ENCODE measurements around the gene GLB1L2.
"Not testable (repeated sequence)": the region's sequence is repeated elsewhere in the genome, so short reads cannot be mapped to it uniquely, and the experiment has no call there.

The GLB1L2 gene

DNA sequence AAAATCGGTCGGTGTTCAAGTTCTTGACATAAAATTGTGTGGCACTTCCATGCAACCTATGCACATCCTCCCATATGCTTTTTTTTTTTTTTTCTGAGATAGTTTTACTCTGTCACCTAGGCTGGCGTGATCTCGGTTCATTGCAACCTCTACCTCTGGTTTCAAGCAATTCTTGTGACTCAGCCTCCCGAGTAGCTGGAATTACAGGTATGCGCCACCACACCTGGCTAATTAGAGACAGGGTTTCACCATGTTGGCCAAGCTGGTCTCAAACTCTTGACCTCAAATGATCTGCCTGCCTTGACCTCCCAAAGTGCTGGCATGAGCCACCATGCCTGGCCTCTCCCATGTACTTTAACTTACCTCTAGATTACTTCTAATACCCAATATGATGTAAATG lies 40.6 kb upstream of the GLB1L2 start:
- H3K9me3 ChIP-seq (ENCODE audit: control insufficient read depth, low read length): no peaks in the 10 kb centered on the region
- 88 to 90% methylated on average over 6 of the region's 6 CpGs for WGBS, 2 experiments (ENCODE audit: insufficient coverage in 2 of 2)
- no peak overlapping the region for H3K27ac ChIP-seq (ENCODE audit: low read depth, low read length, severe bottlenecking)
- no peak overlapping the region for H3K4me3 ChIP-seq (ENCODE audit: extremely low read depth, insufficient read depth, low read length, poor library complexity, severe bottlenecking)
- no peaks in the 10 kb centered on the region for H3K36me3 ChIP-seq (ENCODE audit: control insufficient read depth, insufficient read depth, low read length)
- H3K4me1 ChIP-seq (ENCODE audit: control insufficient read depth, insufficient read depth, low read length, poor library complexity, severe bottlenecking): no peaks in the 10 kb centered on the region

DNA sequence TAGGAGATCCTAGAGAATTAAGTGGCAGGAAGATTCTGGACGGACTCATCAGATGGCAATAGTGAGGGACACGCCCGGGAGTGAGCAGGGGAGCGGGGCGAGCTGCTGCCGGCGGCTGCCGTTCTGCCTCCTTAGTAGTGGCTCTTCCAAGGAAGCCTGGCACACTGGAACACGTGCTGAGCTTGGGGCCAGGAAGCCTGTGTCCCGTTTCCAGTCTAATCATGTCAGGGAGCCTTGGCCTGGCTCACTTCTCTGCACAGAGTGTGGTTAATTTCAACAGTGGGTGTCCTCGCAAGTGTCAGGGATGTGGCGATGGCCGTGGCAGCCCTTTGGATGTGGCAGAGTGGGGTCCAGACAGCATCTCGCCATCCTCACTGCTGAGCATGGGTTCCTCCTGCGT lies 39.1 kb upstream of the GLB1L2 start:
- WGBS, 2 experiments (ENCODE audit: insufficient coverage in 2 of 2): 82 to 87% methylated on average over 15 of the region's 15 CpGs
- no peak overlapping the region for H3K27ac ChIP-seq (ENCODE audit: low read depth, low read length, severe bottlenecking)
- no peaks in the 10 kb centered on the region for H3K4me1 ChIP-seq (ENCODE audit: control insufficient read depth, insufficient read depth, low read length, poor library complexity, severe bottlenecking)
- H3K4me3 ChIP-seq (ENCODE audit: extremely low read depth, insufficient read depth, low read length, poor library complexity, severe bottlenecking): no peak overlapping the region
- no peaks in the 10 kb centered on the region for H3K9me3 ChIP-seq (ENCODE audit: control insufficient read depth, low read length)
- H3K36me3 ChIP-seq (ENCODE audit: control insufficient read depth, insufficient read depth, low read length): no peaks in the 10 kb centered on the region

DNA sequence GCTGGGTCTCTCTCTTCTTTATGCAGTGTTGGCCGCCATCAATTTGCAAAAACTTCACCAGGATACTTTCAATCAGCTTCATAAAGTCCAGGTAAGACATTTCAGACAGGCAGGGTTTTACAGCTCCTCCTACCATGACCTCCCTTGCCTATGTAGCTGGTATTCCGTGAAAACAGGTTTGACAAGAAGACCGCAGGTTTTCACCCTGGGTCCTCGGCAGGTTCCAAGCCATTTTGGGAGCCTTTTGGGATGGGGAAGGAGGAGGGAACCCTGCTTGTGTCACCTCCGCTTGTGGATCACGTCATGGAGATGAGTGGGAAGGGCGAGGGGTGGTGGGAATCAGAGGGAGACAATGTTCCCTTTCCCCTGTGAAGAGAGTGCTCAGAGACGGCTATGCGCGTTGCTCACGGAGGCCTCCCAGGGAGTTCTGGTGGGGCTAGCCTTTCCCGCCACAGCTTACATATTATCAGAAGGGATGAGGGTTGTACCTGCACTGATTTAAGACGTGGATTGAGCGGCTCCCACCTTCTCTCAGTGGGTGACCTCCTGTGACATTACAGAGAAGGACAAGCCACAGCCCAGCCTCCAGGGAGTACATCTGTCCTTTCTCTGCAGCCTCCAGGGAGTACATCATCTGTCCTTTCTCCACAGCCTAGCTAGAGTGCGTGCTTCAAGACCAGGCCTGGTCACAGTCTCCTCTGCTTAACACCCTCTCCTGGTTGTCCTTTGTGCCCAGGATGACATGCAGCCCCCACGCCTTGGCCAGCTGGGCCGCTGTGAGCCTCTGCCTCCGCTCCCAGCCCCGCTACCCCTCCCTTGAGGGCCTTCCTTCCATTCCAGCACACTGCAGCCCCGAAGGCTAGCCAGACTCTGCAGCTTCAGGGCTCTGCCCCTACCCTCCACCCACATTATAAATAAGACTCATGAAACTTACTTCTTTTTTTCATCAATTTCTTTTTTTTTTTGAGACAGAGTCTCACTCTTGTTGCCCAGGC lies 38.4 kb upstream of the GLB1L2 start:
- no peaks in the 10 kb centered on the region for H3K36me3 ChIP-seq (ENCODE audit: control insufficient read depth, insufficient read depth, low read length)
- H3K9me3 ChIP-seq (ENCODE audit: control insufficient read depth, low read length): no peaks in the 10 kb centered on the region
- no peak overlapping the region for H3K4me3 ChIP-seq (ENCODE audit: extremely low read depth, insufficient read depth, low read length, poor library complexity, severe bottlenecking)
- no peak overlapping the region for H3K27ac ChIP-seq (ENCODE audit: low read depth, low read length, severe bottlenecking)
- H3K4me1 ChIP-seq (ENCODE audit: control insufficient read depth, insufficient read depth, low read length, poor library complexity, severe bottlenecking): no peaks in the 10 kb centered on the region
- WGBS, 2 experiments (ENCODE audit: insufficient coverage in 2 of 2): 93 to 94% methylated on average over 13 to 17 of the region's 20 CpGs

GRCh38 chr11:134294664-134295063 lies 37.1 kb upstream of the GLB1L2 start:
- H3K4me1 ChIP-seq (ENCODE audit: control insufficient read depth, insufficient read depth, low read length, poor library complexity, severe bottlenecking): no peaks in the 10 kb centered on the region
- no peak overlapping the region for H3K4me3 ChIP-seq (ENCODE audit: extremely low read depth, insufficient read depth, low read length, poor library complexity, severe bottlenecking)
- no peak overlapping the region for H3K27ac ChIP-seq (ENCODE audit: low read depth, low read length, severe bottlenecking)
- WGBS, 2 experiments (ENCODE audit: insufficient coverage in 2 of 2): 77 to 78% methylated on average over 9 of the region's 9 CpGs
- H3K9me3 ChIP-seq (ENCODE audit: control insufficient read depth, low read length): no peaks in the 10 kb centered on the region
- no peaks in the 10 kb centered on the region for H3K36me3 ChIP-seq (ENCODE audit: control insufficient read depth, insufficient read depth, low read length)

- Histone ChIP-seq H3K36me3 (ENCODE audit: control insufficient read depth, insufficient read depth, low read length) (no peaks in the 10 kb centered on the region), H3K4me3 (ENCODE audit: extremely low read depth, insufficient read depth, low read length, poor library complexity, severe bottlenecking) (no peak overlapping the region), H3K27ac (ENCODE audit: low read depth, low read length, severe bottlenecking) (no peak overlapping the region), H3K4me1 (ENCODE audit: control insufficient read depth, insufficient read depth, low read length, poor library complexity, severe bottlenecking) (no peaks in the 10 kb centered on the region), H3K9me3 (ENCODE audit: control insufficient read depth, low read length) (peaks cover 6% of the 10 kb centered on the region)
- 85 to 88% methylated on average over 12 of the region's 12 CpGs for WGBS, 2 experiments (ENCODE audit: insufficient coverage in 2 of 2)
Measured at GRCh38 chr11:134312223-134312622, 19.6 kb upstream of the GLB1L2 start.

- Histone ChIP-seq H3K9me3 (ENCODE audit: control insufficient read depth, low read length) (peaks cover 6% of the 10 kb centered on the region), H3K27ac (ENCODE audit: low read depth, low read length, severe bottlenecking) (no peak overlapping the region), H3K4me1 (ENCODE audit: control insufficient read depth, insufficient read depth, low read length, poor library complexity, severe bottlenecking) (no peaks in the 10 kb centered on the region), H3K4me3 (ENCODE audit: extremely low read depth, insufficient read depth, low read length, poor library complexity, severe bottlenecking) (no peak overlapping the region), H3K36me3 (ENCODE audit: control insufficient read depth, insufficient read depth, low read length) (no peaks in the 10 kb centered on the region)
- WGBS, 2 experiments (ENCODE audit: insufficient coverage in 2 of 2): 93 to 94% methylated on average over 3 to 5 of the region's 5 CpGs
Measured at GRCh38 chr11:134312807-134313206, 19.0 kb upstream of the GLB1L2 start.

GRCh38 chr11:134313379-134313778 lies 18.4 kb upstream of the GLB1L2 start:
- WGBS, 2 experiments (ENCODE audit: insufficient coverage in 2 of 2): 87 to 95% methylated on average over 10 of the region's 10 CpGs
- no peaks in the 10 kb centered on the region for H3K36me3 ChIP-seq (ENCODE audit: control insufficient read depth, insufficient read depth, low read length)
- no peak overlapping the region for H3K27ac ChIP-seq (ENCODE audit: low read depth, low read length, severe bottlenecking)
- peaks cover 6% of the 10 kb centered on the region for H3K9me3 ChIP-seq (ENCODE audit: control insufficient read depth, low read length)
- H3K4me1 ChIP-seq (ENCODE audit: control insufficient read depth, insufficient read depth, low read length, poor library complexity, severe bottlenecking): no peaks in the 10 kb centered on the region
- H3K4me3 ChIP-seq (ENCODE audit: extremely low read depth, insufficient read depth, low read length, poor library complexity, severe bottlenecking): no peak overlapping the region

DNA sequence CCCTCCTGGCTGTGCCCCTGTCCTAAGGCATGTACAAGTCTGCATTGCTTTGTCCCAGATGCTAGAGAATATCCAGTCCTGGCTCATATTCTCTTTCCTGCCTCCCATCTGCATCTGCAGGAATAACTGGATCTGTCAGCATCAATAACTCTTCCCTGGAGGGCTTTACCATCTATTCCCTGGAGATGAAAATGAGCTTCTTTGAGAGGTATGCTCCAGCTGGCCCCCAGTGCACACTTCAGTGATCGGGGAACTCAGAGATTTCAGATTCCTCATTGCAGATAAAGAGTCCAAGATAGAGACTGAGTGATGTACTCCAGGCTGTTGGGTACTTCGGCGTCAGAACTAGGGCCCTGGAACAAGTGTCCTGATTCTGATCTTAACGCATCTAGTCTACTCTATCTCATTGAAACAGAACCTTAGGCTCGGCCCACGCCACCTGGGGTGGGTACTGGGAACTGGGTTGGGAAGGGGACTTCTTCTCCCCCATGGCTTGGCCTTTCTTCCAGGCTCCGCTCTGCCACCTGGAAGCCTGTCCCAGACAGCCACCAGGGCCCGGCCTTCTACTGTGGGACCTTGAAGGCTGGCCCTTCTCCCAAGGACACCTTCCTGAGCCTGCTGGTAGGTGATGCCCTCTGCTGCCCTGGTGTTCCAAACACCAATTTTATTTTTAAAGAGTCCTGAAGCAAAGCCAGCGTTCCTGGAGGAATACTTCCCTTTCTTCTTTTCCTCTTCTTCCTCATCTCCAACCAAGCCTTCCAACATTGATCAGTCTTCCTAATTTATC lies 17.8 kb upstream of the GLB1L2 start:
- Histone ChIP-seq H3K27ac (ENCODE audit: low read depth, low read length, severe bottlenecking) (no peak overlapping the region), H3K4me1 (ENCODE audit: control insufficient read depth, insufficient read depth, low read length, poor library complexity, severe bottlenecking) (no peaks in the 10 kb centered on the region), H3K9me3 (ENCODE audit: control insufficient read depth, low read length) (peaks cover 6% of the 10 kb centered on the region), H3K36me3 (ENCODE audit: control insufficient read depth, insufficient read depth, low read length) (no peaks in the 10 kb centered on the region), H3K4me3 (ENCODE audit: extremely low read depth, insufficient read depth, low read length, poor library complexity, severe bottlenecking) (no peak overlapping the region)
- 82 to 91% methylated on average over 6 to 8 of the region's 9 CpGs for WGBS, 2 experiments (ENCODE audit: insufficient coverage in 2 of 2)

DNA sequence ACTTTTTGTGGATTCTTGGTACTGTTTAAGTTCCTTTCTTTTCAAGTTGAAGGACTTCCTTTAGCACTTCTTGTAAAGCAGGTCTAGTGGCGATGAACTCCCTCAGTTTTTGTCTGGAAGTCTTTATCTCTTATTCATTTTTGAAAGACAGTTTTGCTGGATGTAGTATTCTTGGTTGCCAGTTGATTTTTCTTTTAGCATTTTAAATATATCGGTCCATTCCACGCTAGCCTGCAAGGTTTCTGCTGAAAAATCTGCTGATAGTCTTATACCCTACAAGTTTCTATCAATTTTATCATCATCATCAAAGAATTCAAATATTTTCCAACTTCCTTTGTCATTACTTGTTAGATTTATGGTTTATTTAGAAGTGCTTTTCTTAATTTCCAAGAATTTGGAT lies 14.7 kb upstream of the GLB1L2 start:
- H3K36me3 ChIP-seq (ENCODE audit: control insufficient read depth, insufficient read depth, low read length): no peaks in the 10 kb centered on the region
- WGBS, 2 experiments (ENCODE audit: insufficient coverage in 2 of 2): 80% methylated on average over 2 of the region's 3 CpGs; no CpG with 5 or more reads in 1 of the 2 experiments
- no peaks in the 10 kb centered on the region for H3K4me1 ChIP-seq (ENCODE audit: control insufficient read depth, insufficient read depth, low read length, poor library complexity, severe bottlenecking)
- no peak overlapping the region for H3K4me3 ChIP-seq (ENCODE audit: extremely low read depth, insufficient read depth, low read length, poor library complexity, severe bottlenecking)
- H3K9me3 ChIP-seq (ENCODE audit: control insufficient read depth, low read length): peaks cover 6% of the 10 kb centered on the region
- no peak overlapping the region for H3K27ac ChIP-seq (ENCODE audit: low read depth, low read length, severe bottlenecking)

- H3K27ac ChIP-seq (ENCODE audit: low read depth, low read length, severe bottlenecking); H3K4me1 ChIP-seq (ENCODE audit: control insufficient read depth, insufficient read depth, low read length, poor library complexity, severe bottlenecking); H3K9me3 ChIP-seq (ENCODE audit: control insufficient read depth, low read length); H3K36me3 ChIP-seq (ENCODE audit: control insufficient read depth, insufficient read depth, low read length); H3K4me3 ChIP-seq (ENCODE audit: extremely low read depth, insufficient read depth, low read length, poor library complexity, severe bottlenecking): not testable (repeated sequence)
- WGBS, 2 experiments (ENCODE audit: insufficient coverage in 2 of 2): no CpG with 5 or more reads among the region's 2 CpGs
Measured at GRCh38 chr11:134321373-134321772, 10.4 kb upstream of the GLB1L2 start.
